ENCODE measurements around the gene UGT1A10. TPM values are rescaled to one million over a fixed set of nuclear protein-coding genes. Genes with fewer than 3 reads are reported as not detected.
"Not testable (repeated sequence)": the region's sequence is repeated elsewhere in the genome, so short reads cannot be mapped to it uniquely, and the experiment has no call there.

UGT1A10 gene
- total and polyA plus RNA-seq, 10 of the 15 experiments (the other 5 are each of a cell fraction or from before 2014, with no cell fraction given): not detected

DNA sequence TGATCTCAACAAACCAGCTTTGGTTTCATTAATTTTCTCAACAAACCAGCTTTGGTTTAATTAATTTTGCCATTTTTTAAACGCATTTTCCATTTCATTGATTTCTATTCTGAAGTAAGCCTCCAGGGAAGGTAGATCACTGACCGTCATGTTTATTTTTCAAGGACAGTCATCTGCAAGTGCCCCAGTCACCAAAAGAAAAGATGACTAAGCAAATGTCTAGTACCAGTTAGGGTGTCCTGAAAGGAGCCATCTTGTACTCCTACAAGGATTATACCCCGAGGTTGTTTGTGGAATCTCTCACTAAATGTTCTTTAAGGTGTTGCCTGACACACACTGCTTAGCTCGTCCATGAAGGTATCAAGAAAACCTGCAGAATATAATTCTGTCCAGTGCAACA lies 25.0 kb upstream of the UGT1A10 start (continued):
- TF ChIP-seq CUX1 (IDR thresholded peaks at IDR 0.05; ENCODE audit: insufficient replicate concordance, low read depth, low read length) (no peak), ZSCAN29 (IDR thresholded peaks at IDR 0.05) (no peak), TARDBP (IDR thresholded peaks at IDR 0.05; ENCODE audit: borderline replicate concordance) (no peak), MTA2 (IDR thresholded peaks at IDR 0.05; ENCODE audit: low read depth) (no peak), NFYB (IDR thresholded peaks at IDR 0.05; ENCODE audit: insufficient read depth, low read depth, low read length) (no peak)

- POLR2A ChIA-PET; CTCF ChIA-PET; H3K4me2 ChIP-seq (ENCODE audit: control insufficient read depth, insufficient read depth); H3K4me1 ChIP-seq (ENCODE audit: control insufficient read depth, insufficient read depth, low read length); H2AFZ ChIP-seq (ENCODE audit: control insufficient read depth, low read depth, low read length); DNase-seq (ENCODE audit: low read depth, low spot score); H3K9me3 ChIP-seq (replicated peaks; ENCODE audit: control insufficient read depth, insufficient read depth, low read length); H3K27ac ChIP-seq (ENCODE audit: control insufficient read depth, insufficient read depth); intact Hi-C loops (cut with micrococcal nuclease; ENCODE audit: unreplicated experiment); ATAC-seq; H3K9ac ChIP-seq (ENCODE audit: control insufficient read depth, insufficient read depth, low read length); RAD21 ChIA-PET (ENCODE audit: unreplicated experiment); H3K36me3 ChIP-seq (ENCODE audit: control insufficient read depth in 2 of 2, insufficient read depth in 2 of 2, low read length in 1 of 2); H3K4me3 ChIP-seq; H3K79me2 ChIP-seq (ENCODE audit: control insufficient read depth, insufficient read depth, low read length); SMC1A ChIA-PET (ENCODE audit: uncharacterized antibody, unreplicated experiment); H3K27me3 ChIP-seq (replicated peaks in 1 of 2; ENCODE audit: control insufficient read depth in 2 of 2, insufficient read depth in 2 of 2, low read length in 1 of 2); H4K20me1 ChIP-seq (ENCODE audit: control insufficient read depth, insufficient read depth); BruUV-seq (replicated peaks); FAIRE-seq; in situ Hi-C loops (cut with MboI): not testable (repeated sequence)
- WGBS (ENCODE audit: insufficient coverage, insufficient replicate concordance, low lambda C conversion rate, missing lambda C conversion rate): 51% methylated on average over 5 of the region's 5 CpGs
These were observed 18.8 kb upstream of the UGT1A10 start, which contains the start of gene UGT1A8 for GRCh38 chr2:233617476-233617875. TSS of gene UGT1A8 (plus strand) at chr2:233617633. CDS start at chr2:233617708, 75 bp downstream.

Data from GM12878 (cell line).